ENCODE data around the gene PFKFB3.
"Not testable (repeated sequence)": the region's sequence is repeated elsewhere in the genome, so short reads cannot be mapped to it uniquely, and the experiment has no call there.

Gene PFKFB3

GRCh38 chr10:6240254-6240653, 37.5 kb downstream of the PFKFB3 start:
- H3K27ac Mint-ChIP-seq = peak overlapping the region; percentile 40
- H3K27me3 Mint-ChIP-seq = no peaks in the 10 kb centered on the region
- H3K4me1 Mint-ChIP-seq (ENCODE audit: low read depth) = peaks cover 16% of the 10 kb centered on the region
- H3K36me3 Mint-ChIP-seq (ENCODE audit: low read depth) = peaks cover 46% of the 10 kb centered on the region
- H3K4me3 Mint-ChIP-seq = no peak overlapping the region
- no peaks in the 10 kb centered on the region for H3K9me3 Mint-ChIP-seq

GRCh38 chr10:6242089-6242488, 39.4 kb downstream of the PFKFB3 start:
- peaks cover 30% of the 10 kb centered on the region for H3K36me3 Mint-ChIP-seq (ENCODE audit: low read depth)
- H3K27ac Mint-ChIP-seq = no peak overlapping the region
- no peaks in the 10 kb centered on the region for H3K9me3 Mint-ChIP-seq
- H3K27me3 Mint-ChIP-seq = no peaks in the 10 kb centered on the region
- no peak overlapping the region for H3K4me3 Mint-ChIP-seq
- H3K4me1 Mint-ChIP-seq (ENCODE audit: low read depth) = peaks cover 16% of the 10 kb centered on the region

GRCh38 chr10:6244510-6244909, 41.8 kb downstream of the PFKFB3 start:
- no peak overlapping the region for H3K4me3 Mint-ChIP-seq
- peaks cover 5% of the 10 kb centered on the region for H3K4me1 Mint-ChIP-seq (ENCODE audit: low read depth)
- H3K9me3 Mint-ChIP-seq = no peaks in the 10 kb centered on the region
- peaks cover 19% of the 10 kb centered on the region for H3K36me3 Mint-ChIP-seq (ENCODE audit: low read depth)
- no peak overlapping the region for H3K27ac Mint-ChIP-seq
- no peaks in the 10 kb centered on the region for H3K27me3 Mint-ChIP-seq

GRCh38 chr10:6247041-6247712, 44.4 kb downstream of the PFKFB3 start:
- Mint-ChIP-seq H3K4me3 (no peak overlapping the region), H3K27ac (no peak overlapping the region), H3K9me3 (no peaks in the 10 kb centered on the region), H3K36me3 (ENCODE audit: low read depth) (peaks cover 2% of the 10 kb centered on the region), H3K4me1 (ENCODE audit: low read depth) (no peaks in the 10 kb centered on the region), H3K27me3 (no peaks in the 10 kb centered on the region)

GRCh38 chr10:6248908-6249307, 46.2 kb downstream of the PFKFB3 start:
- not testable (repeated sequence) for H3K4me3 Mint-ChIP-seq; H3K4me1 Mint-ChIP-seq (ENCODE audit: low read depth); H3K9me3 Mint-ChIP-seq; H3K27ac Mint-ChIP-seq; H3K36me3 Mint-ChIP-seq (ENCODE audit: low read depth); H3K27me3 Mint-ChIP-seq

- H3K9me3 Mint-ChIP-seq = no peaks in the 10 kb centered on the region
- H3K4me3 Mint-ChIP-seq = no peak overlapping the region
- H3K27me3 Mint-ChIP-seq = no peaks in the 10 kb centered on the region
- H3K27ac Mint-ChIP-seq = no peak overlapping the region
- no peaks in the 10 kb centered on the region for H3K4me1 Mint-ChIP-seq (ENCODE audit: low read depth)
- no peaks in the 10 kb centered on the region for H3K36me3 Mint-ChIP-seq (ENCODE audit: low read depth)
These were observed 47.0 kb downstream of the PFKFB3 start for GRCh38 chr10:6249698-6250097.

GRCh38 chr10:6250745-6251144, 48.0 kb downstream of the PFKFB3 start:
- H3K9me3 Mint-ChIP-seq = no peaks in the 10 kb centered on the region
- no peaks in the 10 kb centered on the region for H3K36me3 Mint-ChIP-seq (ENCODE audit: low read depth)
- H3K4me3 Mint-ChIP-seq = no peak overlapping the region
- H3K27ac Mint-ChIP-seq = no peak overlapping the region
- H3K4me1 Mint-ChIP-seq (ENCODE audit: low read depth) = no peaks in the 10 kb centered on the region
- H3K27me3 Mint-ChIP-seq = no peaks in the 10 kb centered on the region

- H3K4me3 Mint-ChIP-seq = no peak overlapping the region
These were observed 51.5 kb downstream of the PFKFB3 start for GRCh38 chr10:6254201-6254600.

GRCh38 chr10:6255548-6256061, 52.9 kb downstream of the PFKFB3 start:
- Mint-ChIP-seq H3K27ac (no peak overlapping the region), H3K4me1 (ENCODE audit: low read depth) (no peaks in the 10 kb centered on the region), H3K4me3 (no peak overlapping the region), H3K27me3 (no peaks in the 10 kb centered on the region), H3K36me3 (ENCODE audit: low read depth) (peaks cover 18% of the 10 kb centered on the region), H3K9me3 (peaks cover 10% of the 10 kb centered on the region)

More at GRCh38 chr10:6254201-6254600, 51.5 kb downstream of the PFKFB3 start:
- peaks cover 8% of the 10 kb centered on the region for H3K36me3 Mint-ChIP-seq (ENCODE audit: low read depth)
- H3K4me1 Mint-ChIP-seq (ENCODE audit: low read depth) = no peaks in the 10 kb centered on the region
- peaks cover 3% of the 10 kb centered on the region for H3K9me3 Mint-ChIP-seq
- H3K27me3 Mint-ChIP-seq = no peaks in the 10 kb centered on the region
- no peak overlapping the region for H3K27ac Mint-ChIP-seq

GRCh38 chr10:6256439-6256838, 53.7 kb downstream of the PFKFB3 start:
- Mint-ChIP-seq H3K4me1 (ENCODE audit: low read depth) (no peaks in the 10 kb centered on the region), H3K36me3 (ENCODE audit: low read depth) (peaks cover 26% of the 10 kb centered on the region), H3K9me3 (peaks cover 10% of the 10 kb centered on the region), H3K27ac (no peak overlapping the region), H3K4me3 (no peak overlapping the region), H3K27me3 (no peaks in the 10 kb centered on the region)

GRCh38 chr10:6259153-6259552, 56.4 kb downstream of the PFKFB3 start:
- no peak overlapping the region for H3K4me3 Mint-ChIP-seq
- no peaks in the 10 kb centered on the region for H3K27me3 Mint-ChIP-seq
- H3K27ac Mint-ChIP-seq = no peak overlapping the region
- H3K9me3 Mint-ChIP-seq = peaks cover 10% of the 10 kb centered on the region
- no peaks in the 10 kb centered on the region for H3K4me1 Mint-ChIP-seq (ENCODE audit: low read depth)
- peaks cover 31% of the 10 kb centered on the region for H3K36me3 Mint-ChIP-seq (ENCODE audit: low read depth)

GRCh38 chr10:6260843-6261242, 58.1 kb downstream of the PFKFB3 start:
- H3K27me3 Mint-ChIP-seq = no peaks in the 10 kb centered on the region
- no peak overlapping the region for H3K27ac Mint-ChIP-seq
- H3K4me3 Mint-ChIP-seq = no peak overlapping the region
- peaks cover 10% of the 10 kb centered on the region for H3K9me3 Mint-ChIP-seq
- peaks cover 31% of the 10 kb centered on the region for H3K36me3 Mint-ChIP-seq (ENCODE audit: low read depth)
- H3K4me1 Mint-ChIP-seq (ENCODE audit: low read depth) = no peaks in the 10 kb centered on the region

GRCh38 chr10:6267941-6268340, 65.2 kb downstream of the PFKFB3 start:
- Mint-ChIP-seq H3K27me3 (no peaks in the 10 kb centered on the region), H3K36me3 (ENCODE audit: low read depth) (peaks cover 13% of the 10 kb centered on the region), H3K9me3 (peaks cover 3% of the 10 kb centered on the region), H3K27ac (peak overlapping the region; percentile 80), H3K4me1 (ENCODE audit: low read depth) (peaks cover 55% of the 10 kb centered on the region), H3K4me3 (no peak overlapping the region)

GRCh38 chr10:6269432-6269831, 66.7 kb downstream of the PFKFB3 start:
- Mint-ChIP-seq H3K9me3 (peaks cover 3% of the 10 kb centered on the region), H3K36me3 (ENCODE audit: low read depth) (peaks cover 8% of the 10 kb centered on the region), H3K27me3 (no peaks in the 10 kb centered on the region), H3K4me1 (ENCODE audit: low read depth) (peaks cover 59% of the 10 kb centered on the region), H3K27ac (peak overlapping the region; percentile 95), H3K4me3 (no peak overlapping the region)

- Mint-ChIP-seq H3K36me3 (ENCODE audit: low read depth) (peaks cover 12% of the 10 kb centered on the region), H3K9me3 (peaks cover 3% of the 10 kb centered on the region), H3K4me1 (ENCODE audit: low read depth) (peaks cover 67% of the 10 kb centered on the region), H3K4me3 (peak overlapping the region; percentile 60), H3K27ac (peak overlapping the region; percentile 95), H3K27me3 (no peaks in the 10 kb centered on the region)
These were observed 67.5 kb downstream of the PFKFB3 start for GRCh38 chr10:6269953-6270867.
